Measurements from ENCODE around the gene C2CD2.

C2CD2 gene

DNA sequence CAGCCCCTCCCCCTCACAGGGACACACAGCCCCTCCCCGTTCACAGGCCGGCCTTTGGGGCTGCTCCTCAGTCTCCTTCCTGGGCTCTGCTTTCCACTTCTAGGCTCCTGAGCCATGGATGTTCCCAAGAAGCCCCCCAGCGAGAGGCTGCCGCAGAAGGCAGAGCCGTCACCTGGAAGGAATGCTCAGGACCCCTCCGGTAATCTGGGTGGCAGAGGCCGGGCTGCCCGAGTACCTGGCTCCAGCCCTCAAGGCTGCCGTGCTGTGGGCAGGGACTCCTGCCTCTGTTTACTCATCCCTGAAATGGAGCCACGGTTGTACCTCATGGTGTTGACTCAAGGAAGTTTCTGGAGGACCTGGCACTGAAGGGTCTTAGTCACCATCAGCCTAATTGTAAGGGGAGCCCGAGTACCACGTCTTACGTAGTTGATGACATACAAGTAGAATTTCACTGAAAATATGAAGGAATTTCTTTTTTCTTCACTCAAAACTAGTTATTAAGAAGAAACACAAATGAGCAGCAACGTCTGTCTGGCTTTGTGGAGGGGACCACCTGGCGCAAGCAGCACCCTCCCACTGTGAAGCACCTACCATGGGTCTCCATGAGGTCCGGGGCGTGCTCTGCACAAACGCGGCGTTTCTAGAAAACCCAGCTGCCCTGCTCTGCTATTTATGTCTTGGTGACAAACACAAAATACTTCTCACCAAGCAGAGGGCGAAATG is 108.3 kb downstream of the C2CD2 start:
- no peak for DNase-seq (ENCODE audit: low spot score)

GRCh38 chr21:41843584-41843983 is 110.2 kb downstream of the C2CD2 start:
- DNase-seq (ENCODE audit: low spot score) = no peak

DNA sequence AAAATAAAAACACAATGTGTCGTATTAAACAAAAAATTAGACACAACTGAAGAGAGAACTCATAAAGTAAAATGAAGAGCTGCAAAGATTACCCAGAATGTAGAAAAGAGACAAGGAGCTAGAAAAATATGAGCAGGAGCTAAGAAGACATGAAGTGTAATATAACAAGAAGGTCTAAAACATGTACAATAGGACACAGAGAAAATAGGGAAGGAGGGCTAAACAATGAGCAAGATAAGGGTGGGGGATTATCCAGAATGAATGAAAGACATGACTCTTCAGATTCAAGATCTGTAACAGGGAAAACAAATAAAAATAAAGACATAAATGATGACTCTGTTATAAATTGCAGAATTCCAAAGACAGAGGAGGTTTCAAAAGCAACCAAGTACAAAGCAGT is 112.9 kb downstream of the C2CD2 start:
- no peak for DNase-seq (ENCODE audit: low spot score)

DNA sequence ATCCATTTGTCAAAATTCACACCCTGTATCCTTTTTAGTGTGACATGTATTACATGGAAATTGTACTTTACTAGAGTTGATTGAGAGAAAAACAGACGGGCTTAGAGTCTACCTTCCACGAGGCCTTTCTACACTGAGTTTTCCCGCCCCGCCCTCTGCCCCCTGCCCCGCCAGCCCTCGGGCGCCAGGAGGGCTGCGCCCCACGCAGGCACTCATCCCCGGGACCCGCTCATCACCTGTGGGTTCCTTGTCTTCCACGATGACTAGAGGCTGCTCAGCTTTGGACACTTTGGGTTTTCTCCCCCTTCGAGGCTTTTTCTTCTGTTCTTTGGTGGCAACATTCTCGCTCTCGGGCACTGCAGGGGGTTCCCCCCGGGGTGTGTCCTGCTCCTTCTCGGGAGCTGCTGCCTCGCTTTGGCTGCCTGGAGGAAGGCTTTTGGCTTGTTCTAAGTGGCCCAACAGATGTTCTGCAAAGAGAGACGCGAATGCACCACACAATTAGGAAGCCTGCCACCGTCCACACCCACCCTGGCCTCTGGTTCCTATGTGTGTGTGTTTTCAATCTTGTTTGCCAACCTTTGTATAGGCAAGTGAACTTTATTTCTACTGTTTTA is 114.3 kb downstream of the C2CD2 start:
- no peak for DNase-seq (ENCODE audit: low spot score)

DNA sequence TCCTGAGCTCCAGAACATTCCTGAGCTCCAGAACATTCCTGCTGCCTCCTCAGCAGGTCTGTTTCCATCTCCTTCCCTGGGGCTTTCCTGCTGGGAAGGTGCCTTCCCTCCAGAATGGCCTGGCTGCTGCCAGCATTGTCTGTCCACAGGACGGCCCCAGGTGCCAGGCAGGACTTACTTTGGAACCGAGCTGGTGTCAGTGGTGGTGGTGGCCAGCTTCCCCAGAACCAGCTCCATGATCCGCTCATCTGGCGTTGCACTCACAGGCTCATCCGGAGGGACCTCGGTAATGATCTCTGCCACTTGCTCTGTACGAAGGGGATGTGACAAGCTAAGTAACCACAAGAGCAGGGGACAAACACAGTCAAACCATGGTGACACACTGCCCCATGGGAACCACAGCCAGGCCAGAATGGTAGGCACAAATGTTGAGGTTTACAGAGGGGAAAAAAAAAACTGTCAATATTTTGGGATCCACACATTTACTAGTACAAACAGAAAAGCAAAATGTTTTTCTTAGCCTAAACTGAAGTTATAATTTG is 116.0 kb downstream of the C2CD2 start:
- DNase-seq (ENCODE audit: low spot score) = no peak

DNA sequence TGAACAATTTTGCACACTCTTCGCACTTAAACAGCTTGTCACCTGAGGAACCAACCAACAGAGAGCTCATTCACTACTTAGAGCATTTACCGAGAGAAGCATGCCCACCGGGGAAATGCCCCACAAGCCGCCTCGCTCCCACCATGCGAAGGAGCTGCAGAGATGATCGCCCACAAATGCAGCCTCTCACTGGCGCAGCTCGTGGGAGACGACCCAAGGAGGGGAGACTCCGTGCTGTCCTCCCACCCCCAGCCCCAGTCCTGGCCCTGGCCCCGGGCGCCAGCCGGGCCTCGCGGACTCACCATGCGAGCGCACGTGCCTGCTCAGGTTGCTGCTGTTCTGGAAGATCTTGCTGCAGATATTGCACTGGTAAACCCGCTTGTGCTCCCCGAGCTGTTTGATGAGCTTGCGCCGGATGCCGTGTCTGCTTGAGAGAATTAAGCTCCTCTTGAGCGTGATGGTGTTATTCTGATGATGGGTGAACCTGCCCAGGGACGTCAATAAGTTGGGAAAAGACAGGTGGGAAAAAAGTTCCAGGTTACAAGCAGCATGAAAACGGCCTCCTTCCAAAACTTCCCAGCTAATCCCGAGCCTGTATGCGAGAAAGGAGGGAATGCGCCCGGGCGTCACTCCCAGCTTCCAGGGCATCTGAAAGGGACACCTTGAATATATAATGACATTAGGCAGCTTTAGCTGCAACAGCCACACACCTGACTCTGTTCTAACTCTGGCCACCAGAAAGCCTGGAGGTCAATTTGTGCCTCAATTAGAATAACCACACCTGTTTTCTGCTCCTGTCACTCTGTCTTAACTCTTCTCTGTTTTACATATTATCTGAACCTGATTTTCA is 117.4 kb downstream of the C2CD2 start:
- DNase-seq (ENCODE audit: low spot score) = no peak

- no peak for DNase-seq (ENCODE audit: low spot score)
Measured at GRCh38 chr21:41835711-41836154, 118.1 kb downstream of the C2CD2 start.

Data from HuH-7 (cell line).